ENCODE results near the gene NFATC1. TPM values are rescaled to one million over a fixed set of nuclear protein-coding genes. Genes with fewer than 3 reads are reported as not detected.

The NFATC1 gene
- total RNA-seq, 4 donors from 2014 or later: 5.3 to 19.1 (median 11.8) TPM

GRCh38 chr18:79465392-79465991 is 69.8 kb downstream of the NFATC1 start:
- 54 to 60% methylated on average over 1 to 26 of the region's 26 CpGs for WGBS, 2 donors (ENCODE audit: low coverage in 1 of 2)
- TF ChIP-seq CTCF (IDR thresholded peaks at IDR 0.05) (no peak), POLR2AphosphoS5 (IDR thresholded peaks at IDR 0.05) (no peak), POLR2A (IDR thresholded peaks at IDR 0.05) (no peak), EP300 (IDR thresholded peaks at IDR 0.05; ENCODE audit: low read depth) (no peak)
- H3K36me3 ChIP-seq: no peaks in the 10 kb centered on the region
- H3K27ac ChIP-seq: peak overlapping the region in 2 of 4 donors; percentile 18 to 20
- in situ Hi-C loops (cut with MboI; ENCODE audit: low pct_ligation_motif_present in 1 of 4, low pct_unique_long_range_greater_than_20kb in 1 of 4, low sequenced_read_pairs in 3 of 4): no loop called here
- intact Hi-C loops (cut with DNase I; ENCODE audit: low total_unique reads): no loop called here
- no peaks in the 10 kb centered on the region for H3K9me3 ChIP-seq
- peak overlapping the region in 1 of 4 donors; percentile 3 for H3K4me3 ChIP-seq
- H3K27me3 ChIP-seq: no peaks in the 10 kb centered on the region
- peaks cover 0 to 5% (median 1%) of the 10 kb centered on the region in 4 donors for H3K4me1 ChIP-seq
- peak; percentile 43 for DNase-seq

- Histone ChIP-seq H3K4me1 (peaks cover 0 to 5% (median 1%) of the 10 kb centered on the region in 4 donors), H3K27me3 (no peaks in the 10 kb centered on the region), H3K9me3 (no peaks in the 10 kb centered on the region), H3K36me3 (no peaks in the 10 kb centered on the region), H3K27ac (no peak overlapping the region), H3K4me3 (no peak overlapping the region)
- in situ Hi-C loops (cut with MboI; ENCODE audit: low pct_ligation_motif_present in 1 of 4, low pct_unique_long_range_greater_than_20kb in 1 of 4, low sequenced_read_pairs in 3 of 4) (no loop called here), intact Hi-C loops (cut with DNase I; ENCODE audit: low total_unique reads) (loop anchor here (2.0 kb wide), 1 partner anchor 18 kb away; no protein-coding TSS in a partner anchor)
- no peak for TF ChIP-seq POLR2A (IDR thresholded peaks at IDR 0.05)
- peak; percentile 54 for DNase-seq
- 85% methylated on average over 16 of the region's 16 CpGs; no CpG with 5 or more reads in 1 of the 2 donors for WGBS, 2 donors (ENCODE audit: low coverage in 1 of 2)
Measured at GRCh38 chr18:79466591-79466990, 70.9 kb downstream of the NFATC1 start.

DNA sequence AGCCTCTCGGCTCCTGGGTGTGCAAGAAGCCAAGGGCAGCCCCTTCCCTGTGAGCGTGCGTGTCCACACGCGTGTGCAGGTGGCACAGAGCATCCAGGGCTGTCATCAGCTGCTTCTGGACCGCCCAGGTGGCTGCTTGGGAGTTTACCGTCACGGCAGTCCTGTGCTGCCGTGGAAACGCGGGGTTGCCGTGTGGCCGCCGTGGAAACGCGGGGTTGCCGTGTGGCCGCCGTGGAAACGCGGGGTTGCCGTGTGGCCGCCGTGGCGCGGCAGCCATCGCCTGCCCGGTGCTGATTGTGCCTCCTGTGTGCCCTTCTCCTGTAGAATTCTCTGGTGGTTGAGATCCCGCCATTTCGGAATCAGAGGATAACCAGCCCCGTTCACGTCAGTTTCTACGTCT is 71.4 kb downstream of the NFATC1 start:
- Histone ChIP-seq H3K27ac (no peak overlapping the region), H3K36me3 (no peaks in the 10 kb centered on the region), H3K4me3 (no peak overlapping the region), H3K27me3 (no peaks in the 10 kb centered on the region), H3K4me1 (peaks cover 0 to 5% (median 1%) of the 10 kb centered on the region in 4 donors), H3K9me3 (no peaks in the 10 kb centered on the region)
- no peak for DNase-seq
- intact Hi-C loops (cut with DNase I; ENCODE audit: low total_unique reads) (loop anchor here (2.0 kb wide), 1 partner anchor 18 kb away; no protein-coding TSS in a partner anchor), in situ Hi-C loops (cut with MboI; ENCODE audit: low pct_ligation_motif_present in 1 of 4, low pct_unique_long_range_greater_than_20kb in 1 of 4, low sequenced_read_pairs in 3 of 4) (no loop called here)
- 95% methylated on average over 33 of the region's 33 CpGs; no CpG with 5 or more reads in 1 of the 2 donors for WGBS, 2 donors (ENCODE audit: low coverage in 1 of 2)
- no peak for TF ChIP-seq EP300 (IDR thresholded peaks at IDR 0.05; ENCODE audit: low read depth)
- TF ChIP-seq POLR2A (IDR thresholded peaks at IDR 0.05): no peak
- TF ChIP-seq CTCF (IDR thresholded peaks at IDR 0.05): no peak
- no peak for TF ChIP-seq POLR2AphosphoS5 (IDR thresholded peaks at IDR 0.05)

DNA sequence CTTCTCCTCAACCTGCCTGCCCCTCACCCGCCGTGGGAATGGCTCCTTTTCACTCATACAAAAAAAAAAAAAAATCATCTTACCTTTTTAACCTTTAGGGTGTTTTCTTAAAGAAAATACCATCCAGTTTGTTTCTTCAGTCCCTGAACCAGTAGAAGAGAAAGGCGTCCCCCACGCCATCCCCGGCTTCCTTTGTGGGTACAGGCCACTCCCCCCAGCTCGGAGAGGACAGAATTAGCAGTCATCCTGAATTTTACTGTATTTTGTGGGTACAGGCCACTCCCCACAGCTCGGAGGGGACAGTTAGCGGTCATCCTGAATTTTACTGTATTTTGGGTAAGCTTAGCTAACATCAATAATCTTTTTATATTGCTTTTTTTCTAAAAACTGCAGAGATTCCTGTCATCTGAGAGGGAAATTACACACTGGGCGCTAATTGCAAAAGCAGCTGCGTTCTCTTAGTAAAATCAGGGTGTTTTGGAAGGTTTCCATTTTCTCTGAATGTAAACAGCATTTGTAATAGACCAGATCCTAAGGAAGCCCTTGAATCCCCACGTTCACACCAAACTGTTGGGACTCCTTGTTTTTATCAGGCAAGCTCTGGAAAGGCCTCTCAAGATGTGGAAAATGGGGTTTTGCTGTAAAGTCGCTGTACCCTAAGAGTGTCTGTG is 72.5 kb downstream of the NFATC1 start:
- Histone ChIP-seq H3K27me3 (no peaks in the 10 kb centered on the region), H3K4me3 (no peak overlapping the region), H3K27ac (no peak overlapping the region), H3K36me3 (no peaks in the 10 kb centered on the region), H3K9me3 (no peaks in the 10 kb centered on the region), H3K4me1 (peaks cover 0 to 5% (median 1%) of the 10 kb centered on the region in 4 donors)
- DNase-seq: no peak
- TF ChIP-seq CTCF (IDR thresholded peaks at IDR 0.05): no peak
- no peak for TF ChIP-seq POLR2A (IDR thresholded peaks at IDR 0.05)
- TF ChIP-seq POLR2AphosphoS5 (IDR thresholded peaks at IDR 0.05): no peak
- no peak for TF ChIP-seq EP300 (IDR thresholded peaks at IDR 0.05; ENCODE audit: low read depth)
- intact Hi-C loops (cut with DNase I; ENCODE audit: low total_unique reads): no loop called here
- 75 to 81% methylated on average over 8 to 12 of the region's 12 CpGs for whole genome bisulfite sequencing, 2 donors (ENCODE audit: low coverage in 1 of 2)
- in situ Hi-C loops (cut with MboI; ENCODE audit: low pct_ligation_motif_present in 1 of 4, low pct_unique_long_range_greater_than_20kb in 1 of 4, low sequenced_read_pairs in 3 of 4): no loop called here

All from transverse colon (tissue), 4 donors.